GM19395 (cell line): ENCODE data around the gene OR5T3.
"Not testable (repeated sequence)": the region's sequence is repeated elsewhere in the genome, so short reads cannot be mapped to it uniquely, and the experiment has no call there.

ENCODE experiments used
- ATAC-seq: cut with Tn5 transposase; IDR thresholded peaks from one replicate; pipeline ENCODE4 v1.9.1; 2021; ENCODE audit warnings: mild to moderate bottlenecking, moderate library complexity; ENCODE audit not compliant: unreplicated experiment

The OR5T3 gene

DNA sequence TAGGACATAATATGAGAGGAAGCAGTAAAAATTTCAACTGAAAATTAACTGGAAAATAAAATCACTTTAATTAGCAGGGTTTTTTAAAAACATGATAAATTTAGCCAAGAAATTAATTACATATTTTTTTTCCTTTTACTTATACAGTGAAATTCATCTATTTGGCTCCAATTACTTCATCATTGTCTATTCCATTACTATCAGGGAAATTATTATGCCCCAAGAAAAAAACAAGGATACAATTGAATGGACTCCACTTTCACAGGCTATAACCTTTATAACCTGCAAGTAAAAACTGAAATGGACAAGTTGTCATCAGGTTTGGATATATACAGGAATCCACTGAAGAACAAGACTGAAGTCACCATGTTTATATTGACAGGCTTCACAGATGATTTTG is at the start of gene OR5T3:
Gene OR5T3 (plus strand): TSS at position 301 of the 400 bp plus-strand sequence. CDS start 0 bp downstream, at position 301.
- no peak for ATAC-seq

- ATAC-seq: no peak
Measured at GRCh38 chr11:56207790-56208189, 44.3 kb upstream of the OR5T3 start.

- no peak for ATAC-seq
Measured at GRCh38 chr11:56214537-56214936, 37.5 kb upstream of the OR5T3 start.

DNA sequence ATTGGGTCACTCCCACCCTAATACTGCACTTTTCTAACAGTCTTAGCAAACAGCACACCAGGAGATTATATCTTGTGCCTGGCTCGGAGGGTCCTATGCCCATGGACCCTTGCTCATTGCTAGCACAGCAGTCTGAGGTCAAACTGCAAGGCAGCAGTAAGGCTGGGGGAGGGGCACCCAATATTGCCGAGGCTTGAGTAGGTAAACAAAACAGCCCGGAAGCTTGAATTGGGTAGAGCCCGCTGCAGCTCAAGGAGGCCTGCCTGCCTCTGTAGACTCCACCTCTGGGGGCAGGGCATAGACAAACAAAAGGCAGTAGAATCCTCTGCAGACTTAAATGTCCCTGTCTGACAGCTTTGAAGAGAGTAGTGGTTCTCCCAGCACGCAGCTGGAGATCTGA is 32.3 kb upstream of the OR5T3 start:
- not testable (repeated sequence) for ATAC-seq

DNA sequence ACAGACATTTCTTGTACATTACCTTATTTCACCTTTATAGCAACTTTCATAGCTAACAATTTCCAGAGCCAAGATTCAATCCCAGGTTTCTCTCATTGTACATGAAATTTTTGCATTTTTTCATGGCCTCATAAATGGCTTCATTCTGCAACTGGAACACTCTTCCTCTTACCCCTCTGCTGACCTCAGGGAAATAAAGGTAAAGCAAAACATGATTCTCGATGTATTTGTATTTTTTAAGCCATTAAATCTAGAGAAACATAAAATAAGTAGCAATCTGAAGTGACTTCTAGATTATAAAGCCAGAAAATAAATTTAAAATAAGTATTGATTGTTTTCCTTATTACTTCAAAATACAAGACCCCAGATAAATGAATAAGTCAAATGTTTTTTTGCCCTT is 17.9 kb upstream of the OR5T3 start, which contains the start of gene OR5T2:
Gene OR5T2 (minus strand): TSS at position 101 of the 400 bp plus-strand sequence. CDS start 1,193 bp downstream, outside the sequence.
- no peak for ATAC-seq

DNA sequence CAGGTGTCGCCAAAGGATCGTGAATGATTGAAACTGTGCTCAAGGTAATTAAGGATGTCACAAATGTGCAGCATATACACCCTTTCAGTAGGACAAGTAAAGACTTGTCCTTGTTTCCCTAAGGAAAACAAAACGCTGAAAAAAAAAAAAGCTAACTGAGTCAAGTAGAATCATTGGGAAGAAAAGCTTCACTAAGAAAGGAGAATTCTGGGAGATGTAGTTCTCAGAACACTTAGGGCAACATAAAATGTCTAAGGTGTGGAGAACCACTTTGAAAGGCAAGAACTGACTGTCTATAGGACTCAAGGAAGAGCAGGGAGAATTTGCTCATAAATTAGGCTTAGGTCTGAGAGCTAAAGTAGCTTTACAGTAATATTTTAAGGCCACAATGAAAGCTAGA is 19.0 kb downstream of the OR5T3 start:
- ATAC-seq: no peak

DNA sequence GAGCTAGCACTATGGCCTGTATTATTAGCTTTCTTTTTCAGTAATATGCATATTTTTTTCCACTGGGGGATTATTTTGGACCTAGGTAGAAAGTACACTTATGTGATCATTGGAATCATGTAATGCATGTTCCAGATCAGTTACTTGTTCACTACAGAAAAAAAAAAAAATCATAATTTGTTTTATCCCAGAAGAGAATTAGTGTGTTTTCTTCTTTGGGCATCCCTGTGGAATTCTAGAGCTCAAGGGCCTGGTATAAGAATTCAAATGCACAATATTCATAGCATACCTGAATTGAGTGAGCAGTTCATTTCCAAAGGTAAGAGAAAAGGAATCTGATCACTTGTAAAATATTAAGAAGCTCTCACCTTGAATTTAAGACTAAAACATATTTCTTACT is 21.8 kb downstream of the OR5T3 start, which contains the start of gene OR5T1:
Gene OR5T1 (plus strand): TSS at position 301 of the 400 bp plus-strand sequence. CDS start 1,485 bp downstream, outside the sequence.
- no peak for ATAC-seq

GRCh38 chr11:56292154-56292553 is 40.1 kb downstream of the OR5T3 start, which contains the start of gene OR8H1:
Gene OR8H1 (minus strand): TSS chr11:56292254. CDS start chr11:56291062, 1,192 bp downstream.
- no peak for ATAC-seq

GRCh38 chr11:56296898-56297297 is 44.8 kb downstream of the OR5T3 start:
- ATAC-seq: no peak
